Lower leg skin (tissue), 3 donors: ENCODE measurements around the gene FOXP4.

ENCODE experiments used
- CTCF ChIP-seq, 3 donors: fragments of 450-650 bp; IDR thresholded peaks; one replicate each; pipeline ENCODE4 v1.5.1; 2016; ENCODE audit warnings: antibody characterized with exemption in 3 of 3, mild to moderate bottlenecking in 3 of 3, moderate library complexity in 2 of 3
- POLR2A ChIP-seq, 2 donors: fragments of 450-650 bp; IDR thresholded peaks; one replicate each; pipeline ENCODE4 v1.6.1; 2016 to 2017; ENCODE audit warnings: antibody characterized with exemption in 2 of 2, mild to moderate bottlenecking in 1 of 2, moderate library complexity in 1 of 2

GRCh38 chr6:41539204-41539603 lies 7.0 kb upstream of the FOXP4 start:
- no peak for TF ChIP-seq CTCF (IDR thresholded peaks at IDR 0.05)
- TF ChIP-seq POLR2A (IDR thresholded peaks at IDR 0.05): no peak
